HUES64 (cell line): ENCODE measurements around the gene LRRC4C.

ENCODE experiments used
- H3K27ac ChIP-seq: 2 replicates; pipeline ENCODE4 v1.7.0; 2013; ENCODE audit warnings: low read depth, low read length, inconsistent platforms
- H3K27me3 ChIP-seq: 2 replicates; pipeline ENCODE4 v1.6.1; 2013; ENCODE audit warnings: mild to moderate bottlenecking, low read length; ENCODE audit not compliant: insufficient read depth
- H3K36me3 ChIP-seq: 2 replicates; pipeline ENCODE4 v1.6.1; 2013; ENCODE audit warnings: mild to moderate bottlenecking, low read length; ENCODE audit not compliant: insufficient read depth
- H3K4me1 ChIP-seq: 2 replicates; pipeline ENCODE4 v1.6.1; 2013; ENCODE audit warnings: mild to moderate bottlenecking, low read length, moderate library complexity; ENCODE audit not compliant: insufficient read depth
- H3K4me3 ChIP-seq: 2 replicates; pipeline ENCODE4 v1.5.1; 2013; ENCODE audit warnings: mild to moderate bottlenecking, low read length, moderate library complexity
- H3K9ac ChIP-seq: 2 replicates; pipeline ENCODE4 v1.6.1; 2013; ENCODE audit warnings: mild to moderate bottlenecking, low read depth, low read length
- H3K9me3 ChIP-seq: 2 replicates; pipeline ENCODE4 v1.6.1; 2013; ENCODE audit warnings: low read depth, low read length; ENCODE audit not compliant: insufficient read depth
- WGBS: fragments of 150-250, 120-280 bp; methylation state at CpG from one replicate; pipeline ENCODE4 v1.1.7; 2013; ENCODE audit warnings: missing lambda C conversion rate; 5-methylcytosine and 5-hydroxymethylcytosine counted together

The LRRC4C gene

DNA sequence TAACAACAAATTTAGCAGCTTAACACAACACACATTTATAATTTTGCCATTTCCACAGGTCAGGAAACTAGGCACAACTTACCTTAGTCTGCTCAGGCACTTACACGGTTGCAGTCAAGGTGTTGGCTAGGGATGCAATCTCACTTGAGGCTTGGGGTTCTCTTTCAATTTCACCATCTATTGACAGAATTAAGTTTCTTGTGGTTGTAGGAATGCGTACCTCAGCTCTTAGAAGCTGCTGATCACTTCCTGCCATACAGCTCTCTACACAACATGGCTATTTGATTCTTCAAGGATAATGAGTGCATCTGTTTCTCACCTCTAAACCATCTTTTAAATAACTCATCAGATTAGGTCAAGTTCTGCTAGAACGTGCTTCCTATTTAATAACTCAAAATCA, 968.1 kb downstream of the LRRC4C start:
- no peak overlapping the region for H3K4me3 ChIP-seq
- WGBS: 96% methylated on average over 3 of the region's 3 CpGs
- no peak overlapping the region for H3K9ac ChIP-seq
- H3K27me3 ChIP-seq: no peaks in the 10 kb centered on the region
- no peak overlapping the region for H3K27ac ChIP-seq
- H3K9me3 ChIP-seq: no peaks in the 10 kb centered on the region
- H3K4me1 ChIP-seq: no peaks in the 10 kb centered on the region
- H3K36me3 ChIP-seq: no peaks in the 10 kb centered on the region

DNA sequence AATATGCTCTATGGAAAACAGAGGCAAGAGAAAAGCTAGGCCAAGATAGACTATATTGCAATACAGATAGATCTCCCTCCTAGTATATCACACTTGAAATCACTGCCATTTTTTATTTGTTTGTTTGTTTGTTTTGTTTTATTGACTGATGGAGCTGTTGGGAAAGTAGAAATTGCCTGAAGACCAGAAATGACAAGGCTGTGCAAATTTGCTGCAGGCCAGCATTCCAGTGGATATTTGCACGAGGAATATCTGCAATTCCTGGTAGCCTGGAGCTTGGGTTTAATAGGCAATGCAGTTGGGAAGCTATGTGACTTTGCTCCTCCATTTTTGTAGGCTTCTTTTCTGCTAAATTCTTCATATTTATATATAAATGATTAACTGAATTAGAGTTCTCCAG, 991.7 kb downstream of the LRRC4C start:
- H3K27ac ChIP-seq: no peak overlapping the region
- H3K4me1 ChIP-seq: no peaks in the 10 kb centered on the region
- H3K4me3 ChIP-seq: no peak overlapping the region
- 84% methylated on average over 1 of the region's 1 CpG for WGBS
- H3K9me3 ChIP-seq: no peaks in the 10 kb centered on the region
- no peaks in the 10 kb centered on the region for H3K36me3 ChIP-seq
- H3K27me3 ChIP-seq: no peaks in the 10 kb centered on the region
- no peak overlapping the region for H3K9ac ChIP-seq

DNA sequence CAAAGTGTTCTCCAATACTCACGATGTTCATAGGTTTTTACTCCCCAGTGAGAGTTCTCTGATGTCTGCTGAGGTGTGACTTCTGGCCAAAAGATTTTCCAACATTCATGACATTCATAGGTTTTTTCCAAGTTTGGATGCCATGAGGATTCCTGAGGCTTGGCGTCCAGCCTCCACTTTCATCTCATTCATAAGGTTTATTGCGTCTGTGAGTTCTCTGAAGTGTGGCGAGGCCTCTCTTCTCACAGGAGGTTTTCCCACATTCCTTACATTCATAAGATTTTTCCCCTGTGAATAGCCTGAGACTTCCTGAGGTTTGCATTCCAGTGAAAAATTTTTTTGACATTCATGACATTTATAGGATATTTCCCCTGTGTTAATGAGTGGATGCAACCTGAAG, 1014.1 kb downstream of the LRRC4C start:
- Histone ChIP-seq H3K9me3 (peaks cover 31% of the 10 kb centered on the region), H3K27ac (no peak overlapping the region), H3K4me1 (peaks cover 6% of the 10 kb centered on the region; the same call in 1 of the 2 replicates), H3K36me3 (no peaks in the 10 kb centered on the region), H3K9ac (no peak overlapping the region), H3K4me3 (no peak overlapping the region), H3K27me3 (no peaks in the 10 kb centered on the region)
- 93% methylated on average over 4 of the region's 4 CpGs for WGBS

DNA sequence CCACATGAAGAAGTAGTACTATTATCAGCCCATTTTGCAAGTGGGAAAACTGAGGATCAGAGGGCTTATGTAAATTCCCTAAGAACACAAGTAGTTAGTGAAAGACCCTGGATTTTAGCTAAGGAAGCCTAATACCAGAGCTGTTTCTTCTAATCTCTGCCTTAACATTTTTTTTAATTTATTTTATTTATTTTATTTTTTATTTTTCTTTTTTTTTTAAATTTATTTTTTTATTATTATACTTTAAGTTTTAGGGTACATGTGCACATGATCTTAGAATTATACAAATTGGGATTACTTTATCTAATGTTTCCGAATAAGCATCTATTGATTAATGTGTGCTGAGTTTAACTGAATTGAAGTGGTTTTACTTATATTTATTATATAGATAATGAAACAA, 1015.3 kb downstream of the LRRC4C start:
- Histone ChIP-seq H3K4me1 (peaks cover 6% of the 10 kb centered on the region; the same call in 1 of the 2 replicates), H3K27me3 (no peaks in the 10 kb centered on the region), H3K9ac (no peak overlapping the region), H3K36me3 (no peaks in the 10 kb centered on the region), H3K9me3 (peaks cover 31% of the 10 kb centered on the region), H3K27ac (no peak overlapping the region), H3K4me3 (no peak overlapping the region)
- WGBS: no CpG with 5 or more reads among the region's 1 CpG

DNA sequence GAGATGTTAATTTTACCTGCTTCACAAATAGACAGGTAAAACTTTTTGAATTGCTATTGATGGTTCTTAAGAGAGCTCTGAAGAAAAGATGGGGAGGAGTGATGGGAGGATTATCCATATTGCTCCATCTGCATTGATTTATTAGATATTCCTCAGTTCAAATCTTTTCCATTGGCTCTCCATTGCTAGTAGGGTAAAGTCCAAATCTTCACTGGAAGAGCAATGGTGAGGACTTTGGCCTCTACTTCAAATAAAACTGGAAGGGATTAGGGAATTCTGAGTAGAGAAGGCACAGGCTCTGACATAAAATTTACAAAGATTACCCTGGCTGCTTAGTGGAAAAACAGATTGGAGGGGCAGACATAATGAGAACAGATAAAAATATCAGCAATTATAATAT, 1024.1 kb downstream of the LRRC4C start:
- no peak overlapping the region for H3K9ac ChIP-seq
- H3K4me3 ChIP-seq: no peak overlapping the region
- no peaks in the 10 kb centered on the region for H3K9me3 ChIP-seq
- no peaks in the 10 kb centered on the region for H3K36me3 ChIP-seq
- no peaks in the 10 kb centered on the region for H3K27me3 ChIP-seq
- no peak overlapping the region for H3K27ac ChIP-seq
- H3K4me1 ChIP-seq: no peaks in the 10 kb centered on the region

DNA sequence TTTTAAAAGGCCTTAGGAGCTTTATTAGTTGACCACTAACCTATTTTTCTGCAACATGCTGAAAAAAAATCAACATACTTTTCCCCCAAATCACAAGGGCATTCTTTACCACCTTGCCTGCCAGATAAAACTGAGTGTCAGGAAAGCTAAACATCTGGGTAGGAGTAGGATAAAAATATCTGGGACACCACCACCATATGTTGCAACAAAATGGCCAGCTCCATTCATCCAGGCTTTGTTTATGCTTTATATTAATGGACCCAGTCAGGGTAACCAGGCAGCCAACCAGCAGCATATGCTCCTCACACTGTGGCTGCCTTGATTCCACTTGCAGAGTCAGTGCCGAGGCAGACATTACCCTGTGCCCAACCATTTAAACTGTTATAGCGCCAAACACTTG, 1024.5 kb downstream of the LRRC4C start:
- Histone ChIP-seq H3K4me3 (no peak overlapping the region), H3K27ac (no peak overlapping the region), H3K9me3 (no peaks in the 10 kb centered on the region), H3K9ac (no peak overlapping the region), H3K36me3 (no peaks in the 10 kb centered on the region), H3K27me3 (no peaks in the 10 kb centered on the region), H3K4me1 (no peaks in the 10 kb centered on the region)
- 99% methylated on average over 2 of the region's 2 CpGs for WGBS

DNA sequence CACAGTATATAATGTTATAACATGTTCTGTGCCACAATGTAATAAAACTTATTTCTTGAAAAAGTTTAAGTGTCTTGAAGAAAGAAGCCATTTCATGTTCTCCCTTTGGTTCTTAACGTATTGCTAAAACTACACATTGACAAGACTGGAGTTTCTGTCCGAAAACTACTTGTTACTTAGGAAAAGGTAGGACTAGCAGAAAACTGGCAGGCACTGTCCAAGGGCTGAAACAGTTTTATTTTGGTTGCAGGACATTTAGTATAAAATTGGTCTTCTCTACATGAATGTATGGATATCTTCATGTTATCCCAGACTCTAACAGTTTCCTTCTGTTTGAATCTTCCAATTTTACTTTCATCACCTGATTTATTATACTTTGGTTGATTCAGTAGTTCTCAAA, 1027.1 kb downstream of the LRRC4C start:
- Histone ChIP-seq H3K9me3 (no peaks in the 10 kb centered on the region), H3K4me1 (no peaks in the 10 kb centered on the region), H3K9ac (no peak overlapping the region), H3K27ac (no peak overlapping the region), H3K36me3 (no peaks in the 10 kb centered on the region), H3K4me3 (no peak overlapping the region), H3K27me3 (no peaks in the 10 kb centered on the region)
- 97% methylated on average over 2 of the region's 2 CpGs for WGBS

DNA sequence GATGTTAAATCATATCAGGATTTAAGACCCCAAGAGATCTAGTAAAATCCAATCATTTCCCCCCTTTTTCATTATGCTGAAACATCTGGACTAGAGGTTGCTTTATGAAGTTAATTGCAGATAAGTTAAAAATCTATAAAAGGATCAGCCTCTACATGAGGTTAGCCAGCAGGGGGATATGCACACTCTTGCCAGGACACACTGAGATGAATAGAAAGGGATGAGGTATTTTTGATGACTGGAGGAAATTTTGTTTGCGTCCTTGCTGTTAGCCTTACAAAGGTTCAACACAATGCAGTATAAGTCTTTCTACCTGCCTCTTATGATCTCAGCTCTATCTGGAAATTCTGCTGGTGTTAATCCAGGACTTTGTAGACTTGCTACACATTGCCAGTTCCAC, 1034.3 kb downstream of the LRRC4C start:
- 91% methylated on average over 1 of the region's 1 CpG for WGBS
- no peaks in the 10 kb centered on the region for H3K27me3 ChIP-seq

DNA sequence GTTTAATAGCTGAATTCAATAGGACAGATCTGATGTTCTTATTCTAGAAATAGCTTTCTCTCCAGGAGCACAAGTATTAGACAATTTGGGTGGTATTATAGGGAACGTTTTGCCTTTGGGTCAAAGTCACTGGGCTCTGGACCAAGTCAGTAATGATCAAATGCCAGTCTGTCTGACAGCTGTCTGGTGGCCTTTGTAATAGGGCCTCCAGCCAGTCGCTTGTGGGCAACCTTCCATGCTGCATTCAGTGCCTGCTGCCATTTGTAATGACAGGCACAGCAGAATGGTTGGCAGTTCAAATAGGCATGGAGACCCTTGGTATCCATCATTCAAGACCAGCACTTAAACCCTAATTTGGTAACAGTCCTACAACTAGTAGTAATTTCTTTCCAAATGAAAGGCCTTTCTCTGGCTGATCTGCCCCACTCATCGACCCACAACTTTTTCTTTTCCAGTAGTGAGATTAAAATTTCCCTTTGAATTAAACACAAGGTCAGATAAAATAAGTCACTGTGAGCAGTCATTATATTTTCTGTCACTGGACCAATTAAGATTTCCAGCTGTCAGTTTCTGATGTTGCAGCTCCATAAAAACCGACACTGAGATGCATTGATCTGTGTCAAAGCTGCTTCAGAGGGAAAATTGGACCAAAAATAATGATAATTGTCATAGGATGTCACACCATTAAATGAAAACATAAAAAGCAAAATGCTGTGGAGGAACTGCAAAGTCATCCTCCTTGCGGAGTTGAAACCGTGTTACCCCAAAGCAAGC, 1038.1 kb downstream of the LRRC4C start:
- no peaks in the 10 kb centered on the region for H3K27me3 ChIP-seq
- 94% methylated on average over 6 of the region's 6 CpGs for WGBS

More for the DNA sequence above, 1034.3 kb downstream of the LRRC4C start:
- no peaks in the 10 kb centered on the region for H3K9me3 ChIP-seq
- no peaks in the 10 kb centered on the region for H3K4me1 ChIP-seq
- no peak overlapping the region for H3K4me3 ChIP-seq
- no peak overlapping the region for H3K27ac ChIP-seq
- no peaks in the 10 kb centered on the region for H3K36me3 ChIP-seq
- no peak overlapping the region for H3K9ac ChIP-seq

DNA sequence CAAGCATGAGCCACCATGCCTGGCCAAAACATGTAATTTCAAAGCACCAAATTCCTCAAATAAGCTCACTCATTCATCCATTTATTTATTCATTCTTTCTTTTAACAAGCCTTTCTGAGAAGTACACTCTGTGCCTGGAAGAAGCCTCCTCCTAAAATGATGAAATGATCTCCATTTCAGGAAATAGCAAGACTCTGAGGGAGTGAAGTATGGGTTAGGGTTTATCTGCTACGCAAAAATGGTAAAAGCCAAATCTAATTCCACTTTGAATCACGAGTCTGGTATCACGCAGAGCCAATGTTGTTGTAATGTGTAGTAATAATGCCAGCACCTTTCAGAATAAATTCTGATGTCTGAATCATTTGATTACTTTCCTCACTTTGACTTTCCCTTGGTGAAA, 1041.8 kb downstream of the LRRC4C start:
- no peaks in the 10 kb centered on the region for H3K4me1 ChIP-seq
- H3K27ac ChIP-seq: no peak overlapping the region
- WGBS: 100% methylated on average over 3 of the region's 3 CpGs

More for the DNA sequence above, 1038.1 kb downstream of the LRRC4C start:
- Histone ChIP-seq H3K27ac (no peak overlapping the region), H3K9me3 (no peaks in the 10 kb centered on the region), H3K4me1 (no peaks in the 10 kb centered on the region), H3K9ac (no peak overlapping the region), H3K36me3 (no peaks in the 10 kb centered on the region), H3K4me3 (no peak overlapping the region)

DNA sequence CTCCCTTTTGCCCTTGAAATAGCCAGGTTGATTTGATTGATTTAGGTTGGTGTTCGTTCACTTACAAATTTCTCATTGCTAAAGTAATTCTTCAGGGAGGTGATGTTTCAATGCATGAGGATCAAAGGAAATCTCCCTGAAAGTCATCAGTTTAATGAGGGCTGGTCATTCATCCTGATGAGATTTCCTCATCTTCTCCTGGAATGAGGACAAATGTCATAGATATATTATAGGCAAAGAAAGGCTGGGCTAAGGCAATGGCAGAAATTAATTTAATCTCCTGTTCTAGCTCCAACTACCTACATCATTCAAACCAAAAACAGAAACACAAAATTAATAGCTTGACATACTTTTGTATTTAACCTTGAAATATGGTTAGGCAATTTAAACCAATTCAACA, 1052.1 kb downstream of the LRRC4C start:
- H3K36me3 ChIP-seq: no peaks in the 10 kb centered on the region
- H3K4me3 ChIP-seq: no peak overlapping the region
- no peaks in the 10 kb centered on the region for H3K4me1 ChIP-seq
- H3K9me3 ChIP-seq: no peaks in the 10 kb centered on the region
- no peaks in the 10 kb centered on the region for H3K27me3 ChIP-seq
- no peak overlapping the region for H3K9ac ChIP-seq
- no CpG with 5 or more reads among the region's 1 CpG for WGBS
- no peak overlapping the region for H3K27ac ChIP-seq

More for the DNA sequence above, 1041.8 kb downstream of the LRRC4C start:
- no peak overlapping the region for H3K4me3 ChIP-seq
- no peak overlapping the region for H3K9ac ChIP-seq
- H3K9me3 ChIP-seq: no peaks in the 10 kb centered on the region
- no peaks in the 10 kb centered on the region for H3K27me3 ChIP-seq
- no peaks in the 10 kb centered on the region for H3K36me3 ChIP-seq

DNA sequence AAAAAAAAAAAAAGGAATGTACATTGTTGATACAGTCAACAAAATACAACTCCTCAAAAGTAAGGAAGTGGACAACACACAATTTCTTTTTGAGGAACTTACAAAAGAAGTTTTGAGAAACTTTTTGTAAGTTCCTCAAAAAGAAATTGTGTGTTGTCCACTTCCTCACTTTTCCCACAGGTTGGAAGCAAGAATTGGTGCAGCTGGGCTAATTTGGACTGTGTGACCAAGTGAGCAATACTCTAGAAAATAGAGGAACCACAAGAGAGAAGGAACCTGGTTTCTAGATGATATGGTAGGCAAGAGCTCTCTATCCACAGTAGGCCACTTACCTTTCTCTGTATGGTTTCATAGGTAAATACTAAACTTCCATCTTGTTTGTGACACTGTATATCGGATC, 1053.8 kb downstream of the LRRC4C start:
- Histone ChIP-seq H3K4me3 (no peak overlapping the region), H3K27ac (no peak overlapping the region)

More for the DNA sequence above, 1053.8 kb downstream of the LRRC4C start:
- no peaks in the 10 kb centered on the region for H3K4me1 ChIP-seq
- 100% methylated on average over 1 of the region's 1 CpG for WGBS
- H3K9ac ChIP-seq: no peak overlapping the region
- H3K9me3 ChIP-seq: no peaks in the 10 kb centered on the region
- no peaks in the 10 kb centered on the region for H3K27me3 ChIP-seq
- no peaks in the 10 kb centered on the region for H3K36me3 ChIP-seq
